Endometrial microvascular endothelial cells (primary cell): Measurements from ENCODE around the gene GNAQ. TPM values are rescaled to one million over a fixed set of nuclear protein-coding genes. Genes with fewer than 3 reads are reported as not detected.

Source experiments
- in situ Hi-C: cut with HindIII; loops from 2 replicates; pipeline ENCODE4 v1.10.0; 2017; ENCODE audit warnings: low sequenced_read_pairs, low pct_unique_long_range_greater_than_20kb; ENCODE audit errors: inconsistent ontology term
- total RNA-seq: library from RNA; depleted of rRNA; stranded (reverse); fragments of >200 nt; gene quantifications from one replicate; pipeline ENCODE4 v1.2.3, GENCODE V29; 2015; ENCODE audit errors: inconsistent ontology term

Gene GNAQ
- total RNA-seq, 1 donor from 2014 or later: 28.4 TPM

GRCh38 chr9:77954666-77955015 lies 77.0 kb downstream of the GNAQ start:
- in situ Hi-C loops: no loop called here

- in situ Hi-C loops: no loop called here
Measured at GRCh38 chr9:77954013-77954665, 77.5 kb downstream of the GNAQ start.

GRCh38 chr9:77953590-77953989 lies 78.0 kb downstream of the GNAQ start:
- in situ Hi-C loops: no loop called here

- in situ Hi-C loops: no loop called here
Measured at GRCh38 chr9:77952635-77953328, 78.8 kb downstream of the GNAQ start.

- in situ Hi-C loops: no loop called here
Measured at GRCh38 chr9:77951369-77951768, 80.2 kb downstream of the GNAQ start.

GRCh38 chr9:77949751-77950436 lies 81.7 kb downstream of the GNAQ start:
- in situ Hi-C loops: no loop called here

GRCh38 chr9:77947651-77948050 lies 84.0 kb downstream of the GNAQ start:
- in situ Hi-C loops: no loop called here

- in situ Hi-C loops: no loop called here
Measured at GRCh38 chr9:77946969-77947620, 84.5 kb downstream of the GNAQ start.

- in situ Hi-C loops: no loop called here
Measured at GRCh38 chr9:77946296-77946695, 85.3 kb downstream of the GNAQ start.

GRCh38 chr9:77945798-77946197 lies 85.8 kb downstream of the GNAQ start:
- in situ Hi-C loops: no loop called here

- in situ Hi-C loops: no loop called here
Measured at GRCh38 chr9:77944556-77945243, 86.9 kb downstream of the GNAQ start.

GRCh38 chr9:77943057-77943456 lies 88.6 kb downstream of the GNAQ start:
- in situ Hi-C loops: no loop called here

- in situ Hi-C loops: no loop called here
Measured at GRCh38 chr9:77939149-77939668, 92.4 kb downstream of the GNAQ start.

- in situ Hi-C loops: no loop called here
Measured at GRCh38 chr9:77938163-77938562, 93.4 kb downstream of the GNAQ start.

GRCh38 chr9:77935974-77936373 lies 95.6 kb downstream of the GNAQ start:
- in situ Hi-C loops: no loop called here

GRCh38 chr9:77935211-77935610 lies 96.4 kb downstream of the GNAQ start:
- in situ Hi-C loops: no loop called here

- in situ Hi-C loops: no loop called here
Measured at GRCh38 chr9:77933976-77934375, 97.6 kb downstream of the GNAQ start.

- in situ Hi-C loops: no loop called here
Measured at GRCh38 chr9:77933019-77933418, 98.6 kb downstream of the GNAQ start.

- in situ Hi-C loops: no loop called here
Measured at GRCh38 chr9:77929942-77930341, 101.7 kb downstream of the GNAQ start.
